Articular chondrocyte of knee joint (primary cell): Measurements from ENCODE around the gene SMKR1. TPM values are rescaled to one million over a fixed set of nuclear protein-coding genes. Genes with fewer than 3 reads are reported as not detected.

Source experiments
- small RNA-seq: library from RNA; depleted of rRNA; stranded (forward); fragments of <200 nt; gene quantifications from one replicate; pipeline ENCODE3, GENCODE V24; 2012
- total RNA-seq: library from RNA; depleted of rRNA; stranded (reverse); fragments of >200 nt; gene quantifications from 2 replicates; pipeline ENCODE4 v1.2.3, GENCODE V29; 2012

Gene SMKR1
- 1.0 and 1.5 TPM in 2 replicates for total RNA-seq

GRCh38 chr7:129501760-129502707 lies at the start of gene SMKR1:
Gene SMKR1 (plus strand): TSS chr7:129502531. CDS start chr7:129502825, 294 bp downstream.

Small RNAs within 50 kb of the gene (small RNA-seq; reads per million reads assigned to genes)
- gene RNU1-72P (not detected), gene SNRPGP3 (not detected)

Other genes with a start within 250 kb of the SMKR1 start
- gene STRIP2, start 68.1 kb upstream of the SMKR1 start, total RNA-seq = 16.9 and 20.4 TPM in 2 replicates
- 11.6 and 14.4 TPM in 2 replicates for gene NRF1, start 109.2 kb downstream of the SMKR1 start, total RNA-seq